Measurements from ENCODE around the gene HOXA4. TPM values are rescaled to one million over a fixed set of nuclear protein-coding genes. Genes with fewer than 3 reads are reported as not detected.
A peak's percentile ranks its signal among the peaks of the same experiment; 100 is the strongest.

The HOXA4 gene
- total and polyA plus RNA-seq, 8 donors, result 0.55 to 17.0 (median 4.2) TPM

- intact Hi-C loops (cut with DNase I; ENCODE audit: low total_unique reads), result no loop called here
- H3K4me3 ChIP-seq, result peak overlapping the region; percentile 39 to 46 (median 40)
Observed at GRCh38 chr7:27106901-27107240, 23.7 kb downstream of the HOXA4 start.

DNA sequence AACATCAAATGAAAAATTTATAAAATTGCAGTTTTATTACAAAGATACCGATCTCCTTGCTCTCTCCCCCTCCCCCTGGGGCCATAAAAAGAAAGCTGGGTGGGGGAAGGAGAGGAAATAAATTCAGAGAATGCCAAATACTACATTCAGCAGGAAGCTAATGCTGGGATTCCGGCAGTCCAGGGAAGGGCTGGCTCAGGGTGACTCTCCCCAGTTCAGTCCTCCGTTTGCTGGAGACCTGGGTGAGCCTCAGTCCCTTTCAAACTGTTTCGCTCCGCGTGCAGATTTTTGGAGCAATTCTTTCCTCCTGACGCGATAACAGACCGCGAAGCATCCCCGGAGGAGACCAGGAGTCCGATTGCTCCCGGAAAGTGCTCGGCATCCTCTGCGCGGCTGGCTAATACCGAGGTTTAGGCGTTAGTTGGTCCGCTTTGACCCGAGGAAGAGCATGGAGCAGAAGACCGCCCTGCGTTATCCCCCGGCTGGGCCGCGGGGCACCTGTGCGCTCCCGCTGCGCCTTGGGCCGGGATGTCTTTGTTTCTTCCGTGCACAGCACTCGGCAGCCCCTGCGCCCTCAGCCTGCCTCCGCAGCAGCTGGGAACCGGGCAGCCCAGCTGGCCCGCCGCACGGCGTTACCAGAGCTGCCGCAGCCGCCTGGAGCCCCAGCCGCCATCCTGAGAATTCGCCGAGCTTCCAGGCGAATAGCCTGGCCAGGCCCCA is 24.2 kb downstream of the HOXA4 start:
- H3K4me3 ChIP-seq, result peak overlapping the region; percentile 39 to 46 (median 40)
- H3K4me1 ChIP-seq, result peaks cover 10 to 59% (median 26%) of the 10 kb centered on the region in 4 donors
- H3K27me3 ChIP-seq, result peaks cover 6 to 98% (median 56%) of the 10 kb centered on the region in 3 donors
- peak overlapping the region; percentile 61 to 99 (median 94) for H3K27ac ChIP-seq
- peaks cover 0 to 4% (median 0%) of the 10 kb centered on the region in 4 donors for H3K9me3 ChIP-seq
- DNase-seq, result peak in 1 of 2 donors; percentile 69
- intact Hi-C loops (cut with DNase I; ENCODE audit: low total_unique reads), result no loop called here
- no peaks in the 10 kb centered on the region for H3K36me3 ChIP-seq
- 32 to 43% (median 39%) methylated on average over 16 to 44 of the region's 44 CpGs for WGBS, 5 donors
- TF ChIP-seq, protein P1, sequence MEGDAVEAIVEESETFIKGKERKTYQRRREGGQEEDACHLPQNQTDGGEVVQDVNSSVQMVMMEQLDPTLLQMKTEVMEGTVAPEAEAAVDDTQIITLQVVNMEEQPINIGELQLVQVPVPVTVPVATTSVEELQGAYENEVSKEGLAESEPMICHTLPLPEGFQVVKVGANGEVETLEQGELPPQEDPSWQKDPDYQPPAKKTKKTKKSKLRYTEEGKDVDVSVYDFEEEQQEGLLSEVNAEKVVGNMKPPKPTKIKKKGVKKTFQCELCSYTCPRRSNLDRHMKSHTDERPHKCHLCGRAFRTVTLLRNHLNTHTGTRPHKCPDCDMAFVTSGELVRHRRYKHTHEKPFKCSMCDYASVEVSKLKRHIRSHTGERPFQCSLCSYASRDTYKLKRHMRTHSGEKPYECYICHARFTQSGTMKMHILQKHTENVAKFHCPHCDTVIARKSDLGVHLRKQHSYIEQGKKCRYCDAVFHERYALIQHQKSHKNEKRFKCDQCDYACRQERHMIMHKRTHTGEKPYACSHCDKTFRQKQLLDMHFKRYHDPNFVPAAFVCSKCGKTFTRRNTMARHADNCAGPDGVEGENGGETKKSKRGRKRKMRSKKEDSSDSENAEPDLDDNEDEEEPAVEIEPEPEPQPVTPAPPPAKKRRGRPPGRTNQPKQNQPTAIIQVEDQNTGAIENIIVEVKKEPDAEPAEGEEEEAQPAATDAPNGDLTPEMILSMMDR (IDR thresholded peaks at IDR 0.05), result no peak
- no peak for TF ChIP-seq POLR2A (IDR thresholded peaks at IDR 0.05)

More at GRCh38 chr7:27106901-27107240, 23.7 kb downstream of the HOXA4 start:
- H3K27ac ChIP-seq, result peak overlapping the region; percentile 61 to 99 (median 94)
- H3K36me3 ChIP-seq, result no peaks in the 10 kb centered on the region
- peaks cover 0 to 4% (median 0%) of the 10 kb centered on the region in 4 donors for H3K9me3 ChIP-seq
- TF ChIP-seq POLR2A (IDR thresholded peaks at IDR 0.05), result no peak
- TF ChIP-seq POLR2AphosphoS5 (IDR thresholded peaks at IDR 0.05), result no peak
- TF ChIP-seq, protein P1 (IDR thresholded peaks at IDR 0.05), result no peak
- no peak for TF ChIP-seq EP300 (IDR thresholded peaks at IDR 0.05)
- no peak for DNase-seq
- 38 to 52% (median 45%) methylated on average over 14 of the region's 14 CpGs for WGBS, 5 donors
- H3K4me1 ChIP-seq, result peaks cover 10 to 64% (median 31%) of the 10 kb centered on the region in 4 donors
- H3K27me3 ChIP-seq, result peaks cover 6 to 98% (median 51%) of the 10 kb centered on the region in 3 donors

GRCh38 chr7:27105301-27106031 is 25.1 kb downstream of the HOXA4 start:
- TF ChIP-seq, protein P1 (IDR thresholded peaks at IDR 0.05), result no peak
- TF ChIP-seq POLR2A (IDR thresholded peaks at IDR 0.05), result no peak
- no peak for TF ChIP-seq EP300 (IDR thresholded peaks at IDR 0.05)
- TF ChIP-seq POLR2AphosphoS5 (IDR thresholded peaks at IDR 0.05), result no peak
- intact Hi-C loops (cut with DNase I; ENCODE audit: low total_unique reads), result no loop called here
- Histone ChIP-seq H3K4me3 (peak overlapping the region in 3 of 4 donors; percentile 39 to 46 (median 42)), H3K36me3 (no peaks in the 10 kb centered on the region), H3K9me3 (peaks cover 0 to 4% (median 0%) of the 10 kb centered on the region in 4 donors), H3K4me1 (peaks cover 6 to 50% (median 19%) of the 10 kb centered on the region in 4 donors), H3K27ac (peak overlapping the region; percentile 42 to 99 (median 94)), H3K27me3 (peaks cover 6 to 98% (median 60%) of the 10 kb centered on the region in 3 donors)
- DNase-seq, result peak in 1 of 2 donors; percentile 29
- WGBS, 5 donors, result 55 to 78% (median 74%) methylated on average over 13 of the region's 13 CpGs

DNA sequence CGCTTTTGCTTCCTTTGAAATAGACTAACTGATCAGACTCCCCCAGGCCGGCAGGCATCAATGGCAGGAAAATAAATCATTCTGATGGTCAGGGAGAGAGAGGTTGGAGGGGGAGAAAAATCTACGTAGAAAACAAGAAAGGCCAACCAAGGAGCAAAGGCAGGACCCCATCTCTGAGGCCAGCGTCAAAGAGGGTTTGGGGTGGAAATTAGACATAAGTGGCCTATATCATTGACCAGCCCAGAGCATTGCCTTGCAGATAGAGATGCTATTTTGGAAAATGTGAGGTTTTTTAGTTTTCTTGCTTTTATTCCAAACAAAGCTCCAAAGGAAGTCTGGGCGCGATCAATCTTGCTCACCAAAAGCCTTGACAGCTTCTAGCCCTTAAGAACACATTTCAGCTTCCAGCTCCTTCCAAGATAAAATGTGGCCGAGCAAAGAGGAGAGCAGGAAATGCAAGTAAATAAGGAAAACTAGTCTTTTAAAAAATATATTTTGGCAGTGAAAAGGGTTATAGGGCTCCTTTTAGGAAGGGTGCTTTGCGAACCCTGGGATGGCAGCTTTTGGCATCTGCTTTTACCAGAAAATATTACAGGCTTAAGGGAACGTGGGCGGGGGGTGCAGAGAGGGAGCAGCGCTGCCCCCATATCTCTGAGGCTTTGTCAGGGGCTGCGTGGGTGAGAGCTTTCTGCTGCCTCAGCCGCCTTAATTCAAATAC is 26.1 kb downstream of the HOXA4 start:
- H3K4me1 ChIP-seq, result peaks cover 0 to 51% (median 14%) of the 10 kb centered on the region in 4 donors
- intact Hi-C loops (cut with DNase I; ENCODE audit: low total_unique reads), result no loop called here
- H3K4me3 ChIP-seq, result peak overlapping the region in 3 of 4 donors; percentile 5 to 54 (median 50)
- TF ChIP-seq POLR2A (IDR thresholded peaks at IDR 0.05), result no peak
- peak overlapping the region; percentile 37 to 99 (median 94) for H3K27ac ChIP-seq
- peak in 1 of 2 donors; percentile 88 for DNase-seq
- no peaks in the 10 kb centered on the region for H3K36me3 ChIP-seq
- peaks cover 6 to 98% (median 63%) of the 10 kb centered on the region in 3 donors for H3K27me3 ChIP-seq
- 49 to 71% (median 56%) methylated on average over 13 of the region's 13 CpGs for WGBS, 5 donors
- peaks cover 0 to 4% (median 0%) of the 10 kb centered on the region in 4 donors for H3K9me3 ChIP-seq
